HepG2 (cell line): ENCODE results near the gene FGF2. TPM values are rescaled to one million over a fixed set of nuclear protein-coding genes. Genes with fewer than 3 reads are reported as not detected.

Experiments
- ATAC-seq: fragments of 200-7000 bp; cut with Tn5 transposase; 3 replicates; pipeline ENCODE4 v1.9.1; 2020; ENCODE audit warnings: mild to moderate bottlenecking, moderate library complexity
- Bru-seq: library from RNA; stranded (reverse); fragments of 400-500 nt; gene quantifications from one replicate; lab custom pipeline; 2021; lab: Mats Ljungman, UMichigan
- BruChase-seq, 2 experiments: library from RNA; stranded (reverse); fragments of 400-500 nt; gene quantifications; one replicate each; lab custom pipeline; 2021; lab: Mats Ljungman, UMichigan
- BruUV-seq: library from RNA; stranded (reverse); fragments of 400-500 nt; replicated peaks from 2 replicates; lab custom pipeline; 2021; lab: Mats Ljungman, UMichigan
- CTCF ChIA-PET: fragments of 300-600 bp; formaldehyde crosslinking; extraction: SDS; loops from one replicate; lab custom pipeline; 2021; ENCODE audit warnings: low total read pairs, inconsistent platforms, low intra/inter-chr PET ratio; lab: Yijun Ruan, JAX
- POLR2A ChIA-PET: fragments of 350-600 bp; sonication (Branson Sonifier 250); formaldehyde crosslinking; loops from one replicate; lab custom pipeline; 2020; ENCODE audit warnings: antibody characterized with exemption, inconsistent platforms; lab: Yijun Ruan, JAX
- DNase-seq: peaks from one replicate; pipeline ENCODE4 v3.0.0-alpha.2; 2015; ENCODE audit warnings: low spot score
- FAIRE-seq: peaks from 3 replicates; lab custom pipeline; 2011; peaks lifted over from hg19 to GRCh38; lab: Jason Lieb, UNC
- H2AFZ ChIP-seq: one replicate; pipeline ENCODE4 v1.6.1; 2011; ENCODE audit warnings: low read length, inconsistent platforms
- H3K27ac ChIP-seq: fragments of 300-600 bp; 3 replicates; pipeline ENCODE4 v1.8.0; 2011; ENCODE audit warnings: mixed run types, mild to moderate bottlenecking, mixed read lengths, low read length, inconsistent platforms; ENCODE audit not compliant: insufficient read depth; ENCODE audit errors: extremely low read length
- H3K27me3 ChIP-seq, 2 experiments: fragments of 200-600 bp in 1 of 2; 2 replicates in 1 of 2; 3 replicates in 1 of 2; pipeline versions ENCODE4 v1.6.0 to v1.8.0; 2011; ENCODE audit warnings: low read length in 2 of 2, mild to moderate bottlenecking in 2 of 2, moderate library complexity in 2 of 2, inconsistent platforms in 1 of 2; ENCODE audit not compliant: insufficient read depth in 2 of 2, control insufficient read depth in 1 of 2
- H3K36me3 ChIP-seq, 2 experiments: fragments of 200-600 bp in 1 of 2; replicated peaks in 1 of 2; 2 replicates in 1 of 2; 3 replicates in 1 of 2; pipeline versions ENCODE4 v1.5.1 to v1.8.0; 2011; ENCODE audit warnings: low read length in 2 of 2, inconsistent platforms in 1 of 2; ENCODE audit not compliant: insufficient read depth in 2 of 2, control insufficient read depth in 1 of 2
- H3K4me1 ChIP-seq: 2 replicates; pipeline ENCODE4 v1.5.1; 2012; ENCODE audit warnings: low read length, inconsistent platforms; ENCODE audit not compliant: insufficient read depth
- H3K4me2 ChIP-seq: 2 replicates; pipeline ENCODE4 v1.6.0; 2011; ENCODE audit warnings: low read depth, low read length, inconsistent platforms
- H3K4me3 ChIP-seq, 3 experiments: fragments of 200-600 bp in 1 of 3; sonication (generic), shearing (Covaris generic) in 1 of 3; replicated peaks in 1 of 3; 2 replicates each; pipeline ENCODE4 v1.5.1; 2011 to 2016; ENCODE audit warnings: low read length in 3 of 3, inconsistent platforms in 2 of 3, low read depth in 2 of 3, mild to moderate bottlenecking in 2 of 3, control low read depth in 1 of 3, mixed read lengths in 1 of 3; ENCODE audit not compliant: insufficient read depth in 1 of 3
- H3K79me2 ChIP-seq: one replicate; pipeline ENCODE4 v1.6.1; 2011; ENCODE audit warnings: low read length, inconsistent platforms; ENCODE audit not compliant: insufficient read depth
- H3K9ac ChIP-seq: 2 replicates; pipeline ENCODE4 v1.6.0; 2011; ENCODE audit warnings: mild to moderate bottlenecking, low read depth, low read length, inconsistent platforms; ENCODE audit not compliant: insufficient read depth
- H3K9me3 ChIP-seq: 2 replicates; pipeline ENCODE4 v1.5.1; 2012; ENCODE audit warnings: mild to moderate bottlenecking, low read length
- H4K20me1 ChIP-seq: 2 replicates; pipeline ENCODE4 v1.6.0; 2011; ENCODE audit warnings: inconsistent platforms, mild to moderate bottlenecking, low read length, moderate library complexity; ENCODE audit not compliant: insufficient read depth
- SRF ChIP-seq: IDR thresholded peaks from 2 replicates; pipeline ENCODE4 v1.6.1; 2011; ENCODE audit warnings: mild to moderate bottlenecking, low read depth, low read length, moderate library complexity
- ZNF484 ChIP-seq: sonication (generic); formaldehyde crosslinking; IDR thresholded peaks from 2 replicates; pipeline ENCODE4 v1.5.1; 2020; ENCODE audit warnings: mild to moderate bottlenecking, low read depth, missing genetic modification reagents, borderline replicate concordance
- ZSCAN31 ChIP-seq: sonication (generic); formaldehyde crosslinking; IDR thresholded peaks from 2 replicates; pipeline ENCODE4 v1.5.0; 2020; ENCODE audit warnings: low read depth, mild to moderate bottlenecking, missing genetic modification reagents
- WGBS: methylation state at CpG from one replicate; pipeline ENCODE4 v1.1.6; 2017; ENCODE audit warnings: low lambda C conversion rate; 5-methylcytosine and 5-hydroxymethylcytosine counted together
- in situ Hi-C: cut with HindIII; loops from 2 replicates; pipeline ENCODE4 v1.10.0; 2017; ENCODE audit warnings: low pct_unique_long_range_greater_than_20kb; ENCODE audit not compliant: extremely low pct_ligation_motif_present
- intact Hi-C: fragments of 100-400 bp; cut with micrococcal nuclease; formaldehyde crosslinking; loops from one replicate; pipeline ENCODE4 v1.10.0; 2022; ENCODE audit not compliant: unreplicated experiment
- long read RNA-seq, 2 experiments: library from RNA in 1 of 2; library from polyadenylated mRNA in 1 of 2; stranded (forward) in 1 of 2; unstranded in 1 of 2; transcript quantifications; one replicate each; pipeline ENCODE4 v2.0.0, GENCODE V29; 2019 to 2022
- polyA minus RNA-seq, 3 experiments: library from RNA; depleted of rRNA, polyadenylated mRNA; stranded (reverse); fragments of >200 nt; gene quantifications; 2 replicates each; pipeline ENCODE4 v1.2.3, GENCODE V29; 2011; ENCODE audit warnings: low replicate concordance in 1 of 3
- polyA plus RNA-seq, 8 experiments: library from polyadenylated mRNA; depleted of rRNA in 3 of 8; stranded (reverse) in 7 of 8; unstranded in 1 of 8; fragments of >200 nt; fragmentation: Illumina TruSeq in 4 of 8; extraction: Trizol in 4 of 8; gene quantifications; 2 replicates each; pipeline versions ENCODE4 v1.2.1 to v1.2.3, GENCODE V29; 2011 to 2016; ENCODE audit warnings: low read depth in 4 of 8, missing spikeins in 1 of 8, mixed read lengths in 1 of 8; ENCODE audit not compliant: insufficient read depth in 1 of 8
- total RNA-seq, 5 experiments: library from RNA; depleted of rRNA; stranded (reverse); fragments of >200 nt; fragmentation: Illumina TruSeq; extraction: Trizol; gene quantifications; 2 replicates each; pipeline ENCODE4 v1.2.3, GENCODE V29; 2016; ENCODE audit warnings: low read depth in 1 of 5
- TF ChIP-seq, protein P1 (sequence below): sonication (generic); formaldehyde crosslinking; IDR thresholded peaks from 2 replicates; pipeline ENCODE4 v1.4.0; 2020; ENCODE audit warnings: mild to moderate bottlenecking, missing genetic modification reagents

The FGF2 gene
- total RNA-seq (2016; rRNA removed; fragmentation: Illumina TruSeq; extraction: Trizol) (0.02 and 0.04 TPM in 2 replicates), polyA plus RNA-seq (2011; rRNA removed) (0.01 TPM in 2 replicates), polyA minus RNA-seq (2011; rRNA and poly(A)+ RNA removed; ENCODE audit: low replicate concordance) (0.06 and 4.7 TPM in 2 replicates), Bru-seq, nascent RNA (percentile 15 among the genes with signal in this experiment), BruChase-seq, experiment 1, labeled RNA remaining after a 6-hour chase (percentile 15 among the genes with signal in this experiment), BruChase-seq, experiment 2, labeled RNA remaining after a 2-hour chase (percentile 9 among the genes with signal in this experiment)
- not detected in 2 replicates for total RNA-seq (2016; cell fraction: cytosol; rRNA removed; fragmentation: Illumina TruSeq; extraction: Trizol; ENCODE audit: low read depth)
- total RNA-seq (2016; cell fraction: insoluble cytoplasmic fraction; rRNA removed; fragmentation: Illumina TruSeq; extraction: Trizol): 0.02 and 0.03 TPM in 2 replicates
- total RNA-seq (2016; cell fraction: membrane; rRNA removed; fragmentation: Illumina TruSeq; extraction: Trizol): 0.03 TPM in 1 of 2 replicates, not detected in the other
- total RNA-seq (2016; cell fraction: nucleus; rRNA removed; fragmentation: Illumina TruSeq; extraction: Trizol): 0.09 TPM in 1 of 2 replicates, not detected in the other
- 0.01 and 0.03 TPM in 2 replicates for polyA plus RNA-seq (2011; cell fraction: cytosol; rRNA removed)
- not detected in 2 replicates for polyA plus RNA-seq (2011; cell fraction: nucleus; rRNA removed)
- 0.03 TPM in 1 of 2 replicates, not detected in the other for polyA plus RNA-seq (2012)
- not detected in 2 replicates for polyA plus RNA-seq (2016; cell fraction: cytosol; fragmentation: Illumina TruSeq; extraction: Trizol; ENCODE audit: low read depth)
- 0.11 TPM in 1 of 2 replicates, not detected in the other for polyA plus RNA-seq (2016; cell fraction: insoluble cytoplasmic fraction; fragmentation: Illumina TruSeq; extraction: Trizol; ENCODE audit: low read depth)
- polyA plus RNA-seq (2016; cell fraction: membrane; fragmentation: Illumina TruSeq; extraction: Trizol; ENCODE audit: low read depth): not detected in 2 replicates
- polyA plus RNA-seq (2016; cell fraction: nucleus; fragmentation: Illumina TruSeq; extraction: Trizol; ENCODE audit: insufficient read depth, low read depth): 0.07 TPM in 1 of 2 replicates, not detected in the other
- not detected in 2 replicates for polyA minus RNA-seq (2011; cell fraction: cytosol; rRNA and poly(A)+ RNA removed)
- polyA minus RNA-seq (2011; cell fraction: nucleus; rRNA and poly(A)+ RNA removed): 0.12 TPM in 1 of 2 replicates, not detected in the other
- long read RNA-seq, experiment 1: 0 reads
- long read RNA-seq, experiment 2: 0 reads

DNA sequence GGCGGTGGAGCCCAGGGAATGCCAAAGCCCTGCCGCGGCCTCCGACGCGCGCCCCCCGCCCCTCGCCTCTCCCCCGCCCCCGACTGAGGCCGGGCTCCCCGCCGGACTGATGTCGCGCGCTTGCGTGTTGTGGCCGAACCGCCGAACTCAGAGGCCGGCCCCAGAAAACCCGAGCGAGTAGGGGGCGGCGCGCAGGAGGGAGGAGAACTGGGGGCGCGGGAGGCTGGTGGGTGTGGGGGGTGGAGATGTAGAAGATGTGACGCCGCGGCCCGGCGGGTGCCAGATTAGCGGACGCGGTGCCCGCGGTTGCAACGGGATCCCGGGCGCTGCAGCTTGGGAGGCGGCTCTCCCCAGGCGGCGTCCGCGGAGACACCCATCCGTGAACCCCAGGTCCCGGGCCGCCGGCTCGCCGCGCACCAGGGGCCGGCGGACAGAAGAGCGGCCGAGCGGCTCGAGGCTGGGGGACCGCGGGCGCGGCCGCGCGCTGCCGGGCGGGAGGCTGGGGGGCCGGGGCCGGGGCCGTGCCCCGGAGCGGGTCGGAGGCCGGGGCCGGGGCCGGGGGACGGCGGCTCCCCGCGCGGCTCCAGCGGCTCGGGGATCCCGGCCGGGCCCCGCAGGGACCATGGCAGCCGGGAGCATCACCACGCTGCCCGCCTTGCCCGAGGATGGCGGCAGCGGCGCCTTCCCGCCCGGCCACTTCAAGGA is at the start of gene FGF2:
Gene FGF2 (plus strand): TSS at position 279 of the 705 bp plus-strand sequence. CDS start 344 bp downstream, at position 623.
- ChIA-PET POLR2A (no interaction called here), CTCF (no interaction called here)
- peak within 1 kb of the TSS; percentile 84 for H3K4me2 ChIP-seq
- peaks cover 4 to 33% of the 10 kb centered on the region in 2 experiments for H3K27me3 ChIP-seq
- FAIRE-seq (no peak), DNase-seq (no peak), ATAC-seq (peak; percentile 63)
- H3K9me3 ChIP-seq: no peaks in the 10 kb centered on the region
- H4K20me1 ChIP-seq: no peaks in the 10 kb centered on the region
- 0% methylated on average over 23 of the region's 97 CpGs for WGBS
- peaks cover 12% of the 10 kb centered on the region for H3K4me1 ChIP-seq
- no peak within 1 kb of the TSS for H3K9ac ChIP-seq
- peak within 1 kb of the TSS; percentile 53 to 72 (median 55) for H3K4me3 ChIP-seq
- no peak within 1 kb of the TSS for H3K27ac ChIP-seq
- TF ChIP-seq SRF (no peak), ZNF484 (CRISPR knock-in tag) (no peak), ZSCAN31 (CRISPR knock-in tag) (0 out of 2 replicates have a peak, but pooled peaks have one; percentile 22)
- TF ChIP-seq, protein P1, sequence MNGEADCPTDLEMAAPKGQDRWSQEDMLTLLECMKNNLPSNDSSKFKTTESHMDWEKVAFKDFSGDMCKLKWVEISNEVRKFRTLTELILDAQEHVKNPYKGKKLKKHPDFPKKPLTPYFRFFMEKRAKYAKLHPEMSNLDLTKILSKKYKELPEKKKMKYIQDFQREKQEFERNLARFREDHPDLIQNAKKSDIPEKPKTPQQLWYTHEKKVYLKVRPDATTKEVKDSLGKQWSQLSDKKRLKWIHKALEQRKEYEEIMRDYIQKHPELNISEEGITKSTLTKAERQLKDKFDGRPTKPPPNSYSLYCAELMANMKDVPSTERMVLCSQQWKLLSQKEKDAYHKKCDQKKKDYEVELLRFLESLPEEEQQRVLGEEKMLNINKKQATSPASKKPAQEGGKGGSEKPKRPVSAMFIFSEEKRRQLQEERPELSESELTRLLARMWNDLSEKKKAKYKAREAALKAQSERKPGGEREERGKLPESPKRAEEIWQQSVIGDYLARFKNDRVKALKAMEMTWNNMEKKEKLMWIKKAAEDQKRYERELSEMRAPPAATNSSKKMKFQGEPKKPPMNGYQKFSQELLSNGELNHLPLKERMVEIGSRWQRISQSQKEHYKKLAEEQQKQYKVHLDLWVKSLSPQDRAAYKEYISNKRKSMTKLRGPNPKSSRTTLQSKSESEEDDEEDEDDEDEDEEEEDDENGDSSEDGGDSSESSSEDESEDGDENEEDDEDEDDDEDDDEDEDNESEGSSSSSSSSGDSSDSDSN (CRISPR knock-in tag): peak; percentile 42; the same call in 1 of the 2 replicates
- intact Hi-C loops (loop anchor here (5.0 kb wide), 1 partner anchor 86 kb away; no protein-coding TSS in a partner anchor), in situ Hi-C loops (no loop called here)
- BruUV-seq: no TSS peak
- no peaks in the 10 kb centered on the region for H3K36me3 ChIP-seq
- H3K79me2 ChIP-seq: no peaks in the 10 kb centered on the region
- H2AFZ ChIP-seq: no peak within 1 kb of the TSS
